IMR-90 (cell line): Measurements from ENCODE around the gene PBLD. TPM values are rescaled to one million over a fixed set of nuclear protein-coding genes. Genes with fewer than 3 reads are reported as not detected.

Source experiments
- ATAC-seq: fragments of 200-7000 bp; cut with Tn5 transposase; 2 replicates; pipeline ENCODE4 v1.9.1; 2020; ENCODE audit warnings: low read depth, mild to moderate bottlenecking, moderate library complexity
- BruUV-seq: library from RNA; stranded (reverse); fragments of 400-500 nt; replicated peaks from 2 replicates; lab custom pipeline; 2021; lab: Mats Ljungman, UMichigan
- CTCF ChIA-PET: fragments of 300-600 bp; formaldehyde crosslinking; extraction: SDS; loops from one replicate; lab custom pipeline; 2021; ENCODE audit warnings: antibody characterized with exemption; lab: Yijun Ruan, JAX
- POLR2A ChIA-PET: fragments of 300-600 bp; sonication (Branson Sonifier 250); formaldehyde crosslinking; loops from one replicate; lab custom pipeline; 2022; ENCODE audit warnings: antibody characterized with exemption; ENCODE audit not compliant: unreplicated experiment; lab: Charles Lee
- DNase-seq: peaks from one replicate; pipeline ENCODE4 v3.0.0; 2013
- H2AFZ ChIP-seq: replicated peaks from 2 replicates; pipeline ENCODE3; 2013; ENCODE audit warnings: low read length, mild to moderate bottlenecking; ENCODE audit not compliant: poor library complexity
- H2AK5ac ChIP-seq: 2 replicates; pipeline ENCODE4 v1.6.1; 2013; ENCODE audit warnings: low read depth, low read length, inconsistent platforms
- H2AK9ac ChIP-seq: replicated peaks from 2 replicates; pipeline ENCODE3; 2013; ENCODE audit warnings: mild to moderate bottlenecking, low read depth, low read length, moderate library complexity; ENCODE audit not compliant: poor library complexity
- H2BK120ac ChIP-seq: 2 replicates; pipeline ENCODE4 v1.6.1; 2013; ENCODE audit warnings: low read depth, low read length, inconsistent platforms
- H2BK15ac ChIP-seq: 3 replicates; pipeline ENCODE4 v1.6.1; 2013; ENCODE audit warnings: low read depth, low read length, inconsistent platforms
- H2BK20ac ChIP-seq: 2 replicates; pipeline ENCODE4 v1.6.1; 2013; ENCODE audit warnings: low read depth, mild to moderate bottlenecking, inconsistent platforms, low read length, moderate library complexity
- H2BK5ac ChIP-seq: 2 replicates; pipeline ENCODE4 v1.6.1; 2013; ENCODE audit warnings: mild to moderate bottlenecking, low read depth, low read length, inconsistent platforms; ENCODE audit not compliant: poor library complexity, severe bottlenecking
- H3K14ac ChIP-seq: replicated peaks from 2 replicates; pipeline ENCODE4 v1.6.1; 2013; ENCODE audit warnings: low read depth, low read length, inconsistent platforms
- H3K18ac ChIP-seq: 2 replicates; pipeline ENCODE4 v1.6.1; 2013; ENCODE audit warnings: low read depth, low read length, control low read depth
- H3K23ac ChIP-seq: 2 replicates; pipeline ENCODE4 v1.6.1; 2013; ENCODE audit warnings: low read depth, low read length, inconsistent platforms
- H3K27ac ChIP-seq: 2 replicates; pipeline ENCODE4 v1.5.1; 2013; ENCODE audit warnings: mild to moderate bottlenecking, control low read depth, low read length; ENCODE audit not compliant: insufficient read depth
- H3K27me3 ChIP-seq: 2 replicates; pipeline ENCODE4 v1.6.1; 2013; ENCODE audit warnings: low read length; ENCODE audit not compliant: control insufficient read depth, insufficient read depth
- H3K36me3 ChIP-seq: 2 replicates; pipeline ENCODE4 v1.6.1; 2013; ENCODE audit warnings: low read length, mixed read lengths; ENCODE audit not compliant: control insufficient read depth, insufficient read depth
- H3K4ac ChIP-seq: 2 replicates; pipeline ENCODE4 v1.6.1; 2013; ENCODE audit warnings: low read depth, low read length, inconsistent platforms
- H3K4me1 ChIP-seq: 2 replicates; pipeline ENCODE4 v1.6.1; 2013; ENCODE audit warnings: low read length, mixed read lengths; ENCODE audit not compliant: control insufficient read depth, insufficient read depth
- H3K4me2 ChIP-seq: 2 replicates; pipeline ENCODE4 v1.6.1; 2013; ENCODE audit warnings: low read depth, mild to moderate bottlenecking, control low read depth, low read length, moderate library complexity
- H3K4me3 ChIP-seq: 2 replicates; pipeline ENCODE4 v1.5.1; 2013; ENCODE audit warnings: low read depth, mild to moderate bottlenecking, control low read depth, low read length, moderate library complexity; ENCODE audit not compliant: insufficient read depth
- H3K56ac ChIP-seq: 2 replicates; pipeline ENCODE4 v1.6.1; 2013; ENCODE audit warnings: low read length, inconsistent platforms; ENCODE audit not compliant: insufficient read depth; ENCODE audit errors: extremely low read depth
- H3K79me1 ChIP-seq, 2 experiments: 2 replicates each; pipeline ENCODE4 v1.6.1; 2013; ENCODE audit warnings: low read length in 2 of 2, inconsistent platforms in 1 of 2, low read depth in 1 of 2
- H3K9ac ChIP-seq: 2 replicates; pipeline ENCODE4 v1.6.1; 2013; ENCODE audit warnings: low read depth, low read length, control low read depth
- H3K9me1 ChIP-seq: 2 replicates; pipeline ENCODE4 v1.6.1; 2013; ENCODE audit warnings: low read length, inconsistent platforms; ENCODE audit not compliant: insufficient read depth
- H3K9me3 ChIP-seq: 2 replicates; pipeline ENCODE4 v1.6.1; 2013; ENCODE audit warnings: low read length; ENCODE audit not compliant: control insufficient read depth, insufficient read depth
- H4K20me1 ChIP-seq: 2 replicates; pipeline ENCODE4 v1.6.1; 2013; ENCODE audit warnings: low read length, inconsistent platforms; ENCODE audit not compliant: insufficient read depth
- H4K5ac ChIP-seq: 2 replicates; pipeline ENCODE4 v1.6.1; 2013; ENCODE audit warnings: mild to moderate bottlenecking, low read depth, low read length, control low read depth
- H4K8ac ChIP-seq, 2 experiments: 2 replicates each; pipeline ENCODE4 v1.6.1; 2013; ENCODE audit warnings: low read depth in 2 of 2, low read length in 2 of 2, control low read depth in 1 of 2, inconsistent platforms in 1 of 2
- H4K91ac ChIP-seq: 2 replicates; pipeline ENCODE4 v1.6.1; 2013; ENCODE audit warnings: low read depth, low read length, inconsistent platforms; ENCODE audit not compliant: insufficient read depth
- BHLHE40 ChIP-seq: fragments of 150-350 bp; IDR thresholded peaks from 2 replicates; pipeline ENCODE4 v1.6.1; 2016; ENCODE audit warnings: mild to moderate bottlenecking, low read depth, low read length
- CEBPB ChIP-seq: IDR thresholded peaks from 2 replicates; pipeline ENCODE4 v1.6.1; 2012; ENCODE audit warnings: low read depth, low read length, improper control_type of control experiment
- CHD1 ChIP-seq: IDR thresholded peaks from 2 replicates; pipeline ENCODE4 v1.6.1; 2012; ENCODE audit warnings: low read depth, low read length, improper control_type of control experiment
- FOS ChIP-seq: fragments of 150-350 bp; IDR thresholded peaks from 2 replicates; pipeline ENCODE4 v1.6.1; 2016; ENCODE audit warnings: low read depth, low read length
- MAFK ChIP-seq: IDR thresholded peaks from 2 replicates; pipeline ENCODE4 v1.6.1; 2012; ENCODE audit warnings: low read depth, low read length, improper control_type of control experiment
- MAZ ChIP-seq: IDR thresholded peaks from 2 replicates; pipeline ENCODE4 v1.6.1; 2012; ENCODE audit warnings: low read depth, mild to moderate bottlenecking, low read length, improper control_type of control experiment, moderate library complexity, borderline replicate concordance
- MXI1 ChIP-seq: IDR thresholded peaks from 2 replicates; pipeline ENCODE4 v1.6.1; 2012; ENCODE audit warnings: low read depth, mild to moderate bottlenecking, low read length, moderate library complexity, borderline replicate concordance
- NFE2L2 ChIP-seq: fragments of 150-350 bp; IDR thresholded peaks from 2 replicates; pipeline ENCODE4 v1.6.1; 2016; ENCODE audit warnings: low read depth, mild to moderate bottlenecking, low read length
- POLR2A ChIP-seq: IDR thresholded peaks from 2 replicates; pipeline ENCODE4 v1.6.1; 2012; ENCODE audit warnings: mild to moderate bottlenecking, low read depth, low read length
- RAD21 ChIP-seq: IDR thresholded peaks from 2 replicates; pipeline ENCODE4 v1.6.1; 2012; ENCODE audit warnings: low read length, improper control_type of control experiment
- USF2 ChIP-seq: fragments of 150-350 bp; IDR thresholded peaks from 2 replicates; pipeline ENCODE4 v1.6.1; 2017; ENCODE audit warnings: mild to moderate bottlenecking, antibody characterized with exemption, low read length, low read depth
- WGBS, 2 experiments: methylation state at CpG; one replicate each; pipeline versions ENCODE4 v1.1.5 to v1.1.7; 2013; ENCODE audit warnings: missing lambda C conversion rate in 2 of 2; ENCODE audit not compliant: insufficient read length in 1 of 2; ENCODE audit errors: extremely low coverage in 2 of 2; 5-methylcytosine and 5-hydroxymethylcytosine counted together
- dilution Hi-C: fragments of 300-500 bp; cut with HindIII; formaldehyde crosslinking; loops from one replicate; pipeline ENCODE4 v1.14.3; 2018; ENCODE audit warnings: low sequenced_read_pairs; ENCODE audit not compliant: unreplicated experiment
- in situ Hi-C: fragments of 300-500 bp; cut with MboI; formaldehyde crosslinking; loops from 3 replicates; pipeline ENCODE4 v1.14.3; 2019; ENCODE audit warnings: low sequenced_read_pairs, inconsistent platforms, mixed read lengths
- intact Hi-C: fragments of 100-400 bp; cut with micrococcal nuclease; formaldehyde crosslinking; loops from 2 replicates; pipeline ENCODE4 v1.10.0; 2022
- polyA plus RNA-seq, 3 experiments: library from polyadenylated mRNA; depleted of rRNA; stranded (reverse); fragments of >200 nt; gene quantifications; 2 replicates each; pipeline ENCODE4 v1.2.3, GENCODE V29; 2012; ENCODE audit warnings: low replicate concordance in 1 of 3
- total RNA-seq: library from RNA; depleted of rRNA; stranded (reverse); fragments of >200 nt; gene quantifications from 2 replicates; pipeline ENCODE4 v1.2.3, GENCODE V29; 2012

Gene PBLD
- total and polyA plus RNA-seq, 2 of the 4 experiments (the other 2 are of a cell fraction), result 3.3 to 5.7 TPM

- ChIA-PET CTCF (no interaction called here), POLR2A (no interaction called here)
- TF ChIP-seq CHD1 (no peak), MAZ (no peak), BHLHE40 (no peak), FOS (no peak), MAFK (no peak), RAD21 (no peak), MXI1 (no peak), NFE2L2 (no peak), USF2 (no peak), POLR2A (no peak), CEBPB (no peak)
- no peaks in the 10 kb centered on the region for H3K4me1 ChIP-seq
- no peak overlapping the region for H2AK5ac ChIP-seq
- 85% methylated on average over 2 of the region's 3 CpGs; no CpG with 5 or more reads in 1 of the 2 experiments for WGBS, 2 experiments
- intact Hi-C loops, result no loop called here
- no peak overlapping the region for H4K5ac ChIP-seq
- H3K27ac ChIP-seq, result no peak overlapping the region
- H3K4ac ChIP-seq, result no peak overlapping the region
- no peaks in the 10 kb centered on the region for H3K9me3 ChIP-seq
- H2BK5ac ChIP-seq, result no peak overlapping the region
- no peaks in the 10 kb centered on the region for H4K20me1 ChIP-seq
- no peak overlapping the region for H2BK20ac ChIP-seq
- H3K4me2 ChIP-seq, result no peak overlapping the region
- H4K8ac ChIP-seq, result no peak overlapping the region
- H3K23ac ChIP-seq, result no peak overlapping the region
- H3K18ac ChIP-seq, result no peak overlapping the region
- no peak overlapping the region for H2BK120ac ChIP-seq
- no peaks in the 10 kb centered on the region for H3K9me1 ChIP-seq
- DNase-seq (no peak), ATAC-seq (peak; percentile 17; the same call in 1 of the 2 replicates)
- in situ Hi-C loops, result no loop called here
- no TSS peak for BruUV-seq
- no peak overlapping the region for H3K56ac ChIP-seq
- no peak overlapping the region for H3K9ac ChIP-seq
- H2BK15ac ChIP-seq, result no peak overlapping the region
- dilution Hi-C loops, result no loop called here
- H3K4me3 ChIP-seq, result no peak overlapping the region
- no peak overlapping the region for H3K14ac ChIP-seq
- H4K91ac ChIP-seq, result no peak overlapping the region
- H3K27me3 ChIP-seq, result no peaks in the 10 kb centered on the region
- no peak overlapping the region for H2AK9ac ChIP-seq
- peaks cover 30% of the 10 kb centered on the region for H3K36me3 ChIP-seq
- H2AFZ ChIP-seq, result no peak overlapping the region
- H3K79me1 ChIP-seq, result peaks cover 0 to 2% of the 10 kb centered on the region in 2 experiments; a peak in 1 of 4 replicates
Measured at GRCh38 chr10:68364101-68364886, 31.6 kb upstream of the PBLD start.
